ENCODE data around the gene TGFBI.

TGFBI gene

DNA sequence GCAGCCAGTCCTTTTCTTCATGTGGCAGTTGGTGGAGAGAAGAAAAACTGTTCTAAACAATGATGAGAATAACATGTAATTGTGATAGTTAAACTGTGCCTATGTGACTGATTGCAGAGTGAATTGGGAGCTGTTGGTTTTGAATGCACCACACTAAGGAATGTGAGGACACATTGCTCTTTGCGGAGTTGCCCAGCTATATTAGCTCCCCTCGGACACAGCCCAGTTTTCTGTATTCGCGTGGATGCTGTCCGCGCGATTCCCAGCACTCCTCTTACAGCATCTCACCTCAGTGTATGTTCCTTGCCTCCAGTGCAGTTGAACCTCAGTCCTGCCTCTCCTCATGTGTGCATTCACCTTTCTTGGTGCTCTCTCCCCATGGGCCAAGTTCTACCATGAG lies 32.2 kb downstream of the TGFBI start:
- H3K9me3 ChIP-seq = no peaks in the 10 kb centered on the region
- no peak overlapping the region for H3K9ac ChIP-seq
- TF ChIP-seq Cebpa-rat (IDR thresholded peaks at IDR 0.05) = no peak
- H3K27ac ChIP-seq = no peak overlapping the region
- no peak overlapping the region for H3K4me2 ChIP-seq
- no peaks in the 10 kb centered on the region for H3K27me3 ChIP-seq
- no peaks in the 10 kb centered on the region for H3K4me1 ChIP-seq
- no peaks in the 10 kb centered on the region for H4K20me1 ChIP-seq
- H3K36me3 ChIP-seq = no peaks in the 10 kb centered on the region
- H3K4me3 ChIP-seq = no peak overlapping the region

DNA sequence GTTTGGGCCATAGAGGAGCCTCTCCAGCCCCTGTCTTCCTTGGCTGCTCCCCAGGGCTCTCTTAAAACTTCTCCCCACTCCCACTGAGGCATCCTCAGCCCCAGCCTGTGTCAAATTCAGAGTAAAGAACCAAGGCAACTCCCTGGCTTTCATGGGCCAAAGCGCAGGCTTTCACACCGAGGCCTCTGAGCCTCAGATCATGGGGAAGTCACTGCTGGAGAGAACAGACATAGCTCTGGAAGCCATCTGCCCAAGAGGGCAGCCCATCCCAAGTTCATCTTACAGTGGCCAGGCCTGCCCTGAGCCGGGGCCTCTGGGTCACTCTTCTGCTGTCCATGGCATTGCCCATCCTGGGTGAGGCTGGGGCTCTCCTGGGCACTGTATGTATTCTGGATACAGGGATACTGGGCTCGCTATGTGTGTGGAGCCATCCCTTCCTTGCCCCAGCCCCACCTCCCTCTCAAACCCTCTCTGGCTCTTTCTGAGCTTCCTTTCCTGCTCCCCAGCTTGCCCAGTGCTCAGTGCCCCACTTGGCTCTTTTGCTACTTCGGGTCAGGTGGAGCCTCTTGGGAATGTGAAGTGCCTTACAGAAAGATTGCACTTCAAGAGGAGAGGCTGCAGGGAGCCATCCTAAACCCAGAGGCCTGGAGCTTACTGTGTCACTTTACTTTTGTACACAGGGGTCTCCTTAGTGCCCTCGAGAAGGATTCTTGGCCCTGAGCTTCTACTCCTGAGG lies 33.0 kb downstream of the TGFBI start:
- H3K9ac ChIP-seq = no peak overlapping the region
- H3K27ac ChIP-seq = no peak overlapping the region
- no peaks in the 10 kb centered on the region for H3K27me3 ChIP-seq
- no peak overlapping the region for H3K4me2 ChIP-seq
- H3K4me1 ChIP-seq = no peaks in the 10 kb centered on the region
- H3K4me3 ChIP-seq = no peak overlapping the region
- H3K9me3 ChIP-seq = no peaks in the 10 kb centered on the region
- H4K20me1 ChIP-seq = no peaks in the 10 kb centered on the region
- no peak for TF ChIP-seq Cebpa-rat (IDR thresholded peaks at IDR 0.05)
- H3K36me3 ChIP-seq = no peaks in the 10 kb centered on the region

DNA sequence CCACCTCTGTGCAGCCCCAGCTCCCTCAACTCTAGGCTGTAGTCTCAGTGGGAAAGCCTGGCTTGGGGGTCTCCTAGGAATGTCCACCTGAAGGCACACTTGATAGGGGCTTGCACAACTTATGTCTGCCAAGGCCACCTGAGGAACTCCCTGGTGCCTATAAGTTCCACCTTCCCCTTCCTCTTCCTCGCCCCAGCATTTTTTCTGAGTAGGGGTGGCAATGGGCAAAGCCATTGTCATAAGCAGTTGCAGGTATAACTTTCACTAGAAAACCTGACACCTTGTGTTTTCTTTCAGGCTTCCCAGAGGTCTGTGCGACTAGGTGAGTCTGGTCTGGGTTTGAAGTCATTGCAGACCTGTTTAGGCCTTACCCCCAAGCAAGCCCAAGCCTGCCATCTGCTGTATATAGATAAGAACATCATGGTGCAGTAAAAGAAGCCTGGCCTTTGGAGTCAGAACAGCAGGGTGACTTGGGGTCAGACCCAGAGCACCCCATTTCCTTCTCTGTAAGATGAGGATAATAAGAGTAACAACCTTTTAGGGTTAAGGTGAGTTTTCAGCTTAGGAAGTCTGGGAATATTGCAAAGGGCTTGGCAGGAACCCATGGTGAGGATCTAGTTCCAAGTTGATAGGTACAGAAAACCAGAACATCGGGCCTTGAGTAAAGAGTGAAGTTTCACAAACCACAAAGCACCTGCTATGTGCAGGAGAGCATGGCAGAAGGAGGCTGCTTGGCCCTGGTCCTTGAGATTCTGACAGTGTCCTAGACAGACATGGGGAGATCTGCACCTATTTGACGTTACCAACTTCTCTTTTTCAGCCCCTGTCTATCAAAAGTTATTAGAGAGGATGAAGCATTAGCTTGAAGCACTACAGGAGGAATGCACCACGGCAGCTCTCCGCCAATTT lies 33.8 kb downstream of the TGFBI start:
- Histone ChIP-seq H3K9ac (no peak overlapping the region), H3K27me3 (no peaks in the 10 kb centered on the region), H3K4me2 (no peak overlapping the region), H3K9me3 (no peaks in the 10 kb centered on the region), H3K4me3 (no peak overlapping the region), H3K27ac (no peak overlapping the region), H3K4me1 (no peaks in the 10 kb centered on the region), H4K20me1 (no peaks in the 10 kb centered on the region), H3K36me3 (no peaks in the 10 kb centered on the region)
- no peak for TF ChIP-seq Cebpa-rat (IDR thresholded peaks at IDR 0.05)

DNA sequence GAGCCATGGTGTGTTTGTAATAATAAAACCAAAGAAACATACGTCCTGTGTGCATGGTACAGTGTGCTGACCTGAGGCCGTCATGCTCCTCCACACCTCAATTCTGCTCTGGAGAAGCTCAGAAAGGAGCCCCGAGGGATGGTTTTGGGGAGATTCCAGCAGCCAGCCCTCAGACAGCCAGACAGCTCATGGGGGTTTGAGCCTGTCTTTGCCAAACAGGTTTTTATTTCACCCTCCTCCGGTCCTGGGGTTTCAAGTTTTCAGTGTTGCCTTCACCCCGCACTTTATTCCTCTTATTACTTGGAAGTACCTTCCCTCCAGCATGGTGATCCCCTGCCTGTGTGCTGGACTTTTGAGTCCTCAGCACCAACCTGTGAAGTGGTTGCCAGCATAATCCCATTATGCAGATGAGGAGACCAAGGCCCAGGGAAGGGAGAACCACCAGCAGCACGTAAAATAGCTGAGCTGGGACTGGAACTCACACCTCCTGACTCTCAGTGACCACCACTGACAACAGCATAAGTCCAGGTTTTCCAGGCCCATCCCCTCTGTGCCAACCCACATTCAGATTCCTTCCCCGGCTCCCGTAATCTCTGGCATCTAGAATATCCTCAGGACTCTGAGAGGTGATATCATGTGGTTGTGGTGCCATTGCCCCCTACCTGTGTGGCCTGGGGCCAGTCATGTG lies 35.1 kb downstream of the TGFBI start:
- TF ChIP-seq Cebpa-rat (IDR thresholded peaks at IDR 0.05) = no peak
- no peak overlapping the region for H3K4me3 ChIP-seq
- H3K27ac ChIP-seq = no peak overlapping the region
- H3K9me3 ChIP-seq = peaks cover 4% of the 10 kb centered on the region; the same call in 1 of the 2 replicates
- no peak overlapping the region for H3K9ac ChIP-seq
- H3K36me3 ChIP-seq = no peaks in the 10 kb centered on the region
- H3K27me3 ChIP-seq = no peaks in the 10 kb centered on the region
- no peaks in the 10 kb centered on the region for H3K4me1 ChIP-seq
- no peaks in the 10 kb centered on the region for H4K20me1 ChIP-seq
- H3K4me2 ChIP-seq = no peak overlapping the region

DNA sequence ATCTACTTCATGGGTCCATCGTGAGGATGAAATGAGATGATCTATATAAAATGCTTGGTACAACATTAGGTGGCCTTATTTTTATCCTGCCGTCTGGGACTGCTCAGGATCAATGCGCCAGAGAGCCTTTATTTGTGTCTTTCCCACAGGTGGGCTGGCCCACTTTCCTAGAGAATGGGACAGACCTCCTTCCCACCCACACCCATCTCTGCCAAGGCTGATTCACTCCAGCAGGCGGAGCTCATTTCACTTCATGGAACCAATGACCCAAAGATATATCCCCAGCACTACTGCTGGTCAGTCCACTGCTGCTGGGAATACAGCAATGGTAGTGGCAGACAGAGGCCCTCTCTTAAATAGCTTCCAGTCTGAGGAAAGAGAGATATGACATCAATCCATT lies 35.7 kb downstream of the TGFBI start:
- Histone ChIP-seq H3K9me3 (peaks cover 8% of the 10 kb centered on the region; the same call in 1 of the 2 replicates), H3K4me3 (no peak overlapping the region), H3K9ac (no peak overlapping the region), H3K4me1 (no peaks in the 10 kb centered on the region), H3K36me3 (no peaks in the 10 kb centered on the region), H3K27me3 (no peaks in the 10 kb centered on the region), H3K4me2 (no peak overlapping the region), H3K27ac (no peak overlapping the region), H4K20me1 (no peaks in the 10 kb centered on the region)
- TF ChIP-seq Cebpa-rat (IDR thresholded peaks at IDR 0.05) = no peak

DNA sequence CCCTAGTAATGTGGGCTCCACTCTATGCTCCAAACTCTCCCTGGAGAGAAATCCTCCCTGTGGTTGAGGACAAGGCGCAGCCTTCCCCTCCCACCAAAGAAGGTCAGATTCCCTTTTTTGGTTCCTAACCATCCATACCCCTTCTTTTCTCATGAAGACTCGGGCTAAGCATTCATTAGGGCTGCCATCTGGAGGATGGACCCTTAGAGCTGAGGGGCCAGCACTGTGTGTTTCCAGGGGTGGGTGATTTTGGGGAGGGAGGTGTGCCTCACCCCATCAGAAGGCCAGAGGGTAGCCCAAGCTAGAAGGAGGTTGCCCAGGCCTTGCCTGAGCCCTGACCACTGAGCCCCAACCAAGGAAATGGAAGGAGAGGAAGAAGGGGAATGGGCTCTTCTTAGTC lies 36.8 kb downstream of the TGFBI start:
- no peak overlapping the region for H3K4me3 ChIP-seq
- H3K4me2 ChIP-seq = no peak overlapping the region
- no peak for TF ChIP-seq Cebpa-rat (IDR thresholded peaks at IDR 0.05)
- H3K9me3 ChIP-seq = peaks cover 8% of the 10 kb centered on the region; the same call in 1 of the 2 replicates
- H4K20me1 ChIP-seq = no peaks in the 10 kb centered on the region
- no peaks in the 10 kb centered on the region for H3K4me1 ChIP-seq
- H3K27ac ChIP-seq = no peak overlapping the region
- no peak overlapping the region for H3K9ac ChIP-seq
- H3K36me3 ChIP-seq = no peaks in the 10 kb centered on the region
- no peaks in the 10 kb centered on the region for H3K27me3 ChIP-seq

DNA sequence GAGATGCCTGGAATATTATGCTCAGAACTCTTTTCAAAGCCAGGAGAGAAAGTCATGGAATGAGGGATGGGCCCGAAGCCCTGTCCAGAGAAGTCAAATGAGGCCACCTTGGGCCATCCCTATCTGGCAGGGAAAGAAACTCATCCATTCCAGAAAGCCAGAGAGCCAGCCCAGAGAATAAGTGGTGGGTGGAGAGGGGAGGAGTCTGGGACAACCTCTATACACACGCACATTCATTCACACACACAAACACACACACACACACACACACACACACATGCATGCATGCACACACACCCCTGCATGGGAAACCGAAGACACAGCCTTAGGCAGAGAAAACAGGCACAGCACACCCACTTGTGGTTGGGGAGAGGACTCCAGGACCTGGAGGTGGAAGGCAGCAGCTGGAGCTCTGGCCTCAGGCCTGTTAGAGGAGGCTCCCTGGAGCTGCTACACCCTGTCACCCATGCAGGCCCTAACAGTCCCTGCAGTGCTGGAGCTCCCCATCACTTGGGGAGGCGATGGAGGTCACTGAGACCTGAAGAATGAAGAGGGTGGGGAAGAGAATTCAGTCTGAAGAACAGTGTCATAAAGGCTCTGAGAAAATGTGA lies 38.0 kb downstream of the TGFBI start:
- H3K36me3 ChIP-seq = no peaks in the 10 kb centered on the region
- H3K4me1 ChIP-seq = no peaks in the 10 kb centered on the region
- no peak overlapping the region for H3K4me2 ChIP-seq
- H3K27me3 ChIP-seq = no peaks in the 10 kb centered on the region
- no peak overlapping the region for H3K9ac ChIP-seq
- peaks cover 8% of the 10 kb centered on the region; the same call in 1 of the 2 replicates for H3K9me3 ChIP-seq
- no peak for TF ChIP-seq Cebpa-rat (IDR thresholded peaks at IDR 0.05)
- no peak overlapping the region for H3K27ac ChIP-seq
- H4K20me1 ChIP-seq = no peaks in the 10 kb centered on the region
- H3K4me3 ChIP-seq = no peak overlapping the region

DNA sequence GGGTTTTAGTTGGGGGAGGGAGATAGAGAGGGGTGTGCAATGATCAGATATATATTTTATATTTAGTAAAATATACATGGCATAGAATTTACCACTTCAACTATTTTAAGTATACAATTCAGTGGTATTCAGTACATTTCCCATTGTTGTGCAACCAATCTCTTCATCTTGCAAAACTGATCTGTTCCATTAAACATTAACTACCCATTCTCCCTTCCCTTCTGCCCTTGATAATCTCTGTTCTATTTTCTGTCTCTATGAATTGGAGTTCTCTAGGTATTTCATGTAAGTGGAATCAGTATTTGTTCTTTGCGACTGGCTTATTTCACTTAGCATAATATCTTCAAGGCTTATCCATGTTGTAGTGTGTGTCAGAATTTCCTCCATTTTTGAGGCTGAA lies 38.6 kb downstream of the TGFBI start:
- Histone ChIP-seq H3K4me1 (no peaks in the 10 kb centered on the region), H3K36me3 (no peaks in the 10 kb centered on the region), H3K27ac (no peak overlapping the region), H4K20me1 (no peaks in the 10 kb centered on the region), H3K27me3 (no peaks in the 10 kb centered on the region), H3K4me2 (no peak overlapping the region), H3K9ac (no peak overlapping the region), H3K9me3 (peaks cover 8% of the 10 kb centered on the region; the same call in 1 of the 2 replicates), H3K4me3 (no peak overlapping the region)
- no peak for TF ChIP-seq Cebpa-rat (IDR thresholded peaks at IDR 0.05)

DNA sequence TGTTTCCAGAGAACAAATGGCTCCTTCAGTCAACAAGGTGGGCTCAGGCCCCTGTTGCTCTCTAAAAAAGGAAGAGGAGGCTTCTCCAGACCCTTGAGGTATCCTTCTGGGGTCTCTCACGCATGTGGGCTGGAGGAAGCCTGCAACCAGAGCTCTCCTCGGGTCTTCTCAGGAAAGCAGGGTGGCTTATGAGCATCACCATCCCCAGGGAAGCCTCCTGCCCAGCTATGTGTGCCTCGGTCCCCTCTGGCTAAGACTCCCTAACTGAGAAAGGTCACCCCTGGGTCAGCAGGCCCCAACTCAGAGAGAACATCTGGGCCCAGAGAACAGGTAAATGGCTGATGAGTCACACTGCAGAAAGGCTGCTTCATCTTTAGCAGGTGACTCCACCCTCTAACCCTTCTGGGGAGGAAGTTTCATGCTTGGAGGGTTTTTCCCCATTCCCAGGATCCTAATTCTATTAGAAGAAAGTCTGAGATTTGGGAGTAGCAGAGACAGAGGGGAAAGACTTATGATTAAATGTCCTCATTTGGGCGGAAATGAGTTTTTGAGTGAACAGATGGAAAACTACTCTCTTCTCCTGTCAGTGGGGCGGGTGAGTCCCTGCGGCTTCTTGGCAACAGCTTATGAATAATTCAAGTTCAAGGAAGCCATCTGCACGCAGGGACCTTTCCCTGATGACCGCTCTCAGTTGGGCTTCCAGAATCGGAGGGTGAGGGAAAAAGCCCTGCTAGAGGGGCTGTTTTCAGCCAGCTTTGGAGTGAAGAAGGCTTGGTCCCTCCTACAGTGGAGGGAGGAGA lies 41.9 kb downstream of the TGFBI start:
- no peak for TF ChIP-seq Cebpa-rat (IDR thresholded peaks at IDR 0.05)
- H3K4me3 ChIP-seq = no peak overlapping the region
- peaks cover 14% of the 10 kb centered on the region for H3K4me1 ChIP-seq
- no peaks in the 10 kb centered on the region for H3K27me3 ChIP-seq
- no peak overlapping the region for H3K9ac ChIP-seq
- no peak overlapping the region for H3K27ac ChIP-seq
- no peak overlapping the region for H3K4me2 ChIP-seq
- peaks cover 8% of the 10 kb centered on the region; the same call in 1 of the 2 replicates for H3K9me3 ChIP-seq
- no peaks in the 10 kb centered on the region for H4K20me1 ChIP-seq
- H3K36me3 ChIP-seq = no peaks in the 10 kb centered on the region
